Measurements from ENCODE around the gene TLR5.

DNA sequence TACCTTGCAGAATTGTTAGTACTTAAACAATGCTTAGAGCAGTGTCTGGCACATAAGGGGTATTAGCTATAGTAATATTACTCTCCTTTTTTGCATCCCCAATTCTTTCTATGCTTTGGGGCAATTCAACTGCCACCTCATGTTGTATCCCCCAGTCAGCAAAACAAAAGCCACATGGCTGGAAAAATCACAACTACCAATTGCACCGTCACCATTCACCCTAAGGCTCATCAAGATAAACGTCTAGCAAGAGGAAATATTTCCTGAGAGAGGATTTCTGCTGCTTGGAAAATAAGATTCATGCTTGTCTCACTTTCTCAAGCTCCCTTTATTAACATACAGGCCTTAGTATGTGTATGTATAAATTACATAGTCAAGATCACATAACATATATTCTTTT is 12.1 kb upstream of the TLR5 start:
- TF ChIP-seq, protein P1, sequence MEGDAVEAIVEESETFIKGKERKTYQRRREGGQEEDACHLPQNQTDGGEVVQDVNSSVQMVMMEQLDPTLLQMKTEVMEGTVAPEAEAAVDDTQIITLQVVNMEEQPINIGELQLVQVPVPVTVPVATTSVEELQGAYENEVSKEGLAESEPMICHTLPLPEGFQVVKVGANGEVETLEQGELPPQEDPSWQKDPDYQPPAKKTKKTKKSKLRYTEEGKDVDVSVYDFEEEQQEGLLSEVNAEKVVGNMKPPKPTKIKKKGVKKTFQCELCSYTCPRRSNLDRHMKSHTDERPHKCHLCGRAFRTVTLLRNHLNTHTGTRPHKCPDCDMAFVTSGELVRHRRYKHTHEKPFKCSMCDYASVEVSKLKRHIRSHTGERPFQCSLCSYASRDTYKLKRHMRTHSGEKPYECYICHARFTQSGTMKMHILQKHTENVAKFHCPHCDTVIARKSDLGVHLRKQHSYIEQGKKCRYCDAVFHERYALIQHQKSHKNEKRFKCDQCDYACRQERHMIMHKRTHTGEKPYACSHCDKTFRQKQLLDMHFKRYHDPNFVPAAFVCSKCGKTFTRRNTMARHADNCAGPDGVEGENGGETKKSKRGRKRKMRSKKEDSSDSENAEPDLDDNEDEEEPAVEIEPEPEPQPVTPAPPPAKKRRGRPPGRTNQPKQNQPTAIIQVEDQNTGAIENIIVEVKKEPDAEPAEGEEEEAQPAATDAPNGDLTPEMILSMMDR (IDR thresholded peaks at IDR 0.05), result no peak
- TF ChIP-seq EP300 (IDR thresholded peaks at IDR 0.05) (no peak), POLR2A (IDR thresholded peaks at IDR 0.05) (no peak)

All from upper lobe of left lung (tissue), 4 donors.